Stimulated activated CD4-positive, alpha-beta T cell treated with anti-CD3 and anti-CD28 coated beads, Interleukin-1b, Interleukin-23, amount 100 ng/mL, for 24 hours (primary cell): ENCODE results near the gene HTR3D.
"Not testable (repeated sequence)": the region's sequence is repeated elsewhere in the genome, so short reads cannot be mapped to it uniquely, and the experiment has no call there.

ENCODE experiments used
- DNase-seq, 4 experiments: peaks; one replicate each; pipeline ENCODE4 v3.0.0-alpha.2; 2020; ENCODE audit warnings: low read depth in 4 of 4, low spot score in 1 of 4

The HTR3D gene

DNA sequence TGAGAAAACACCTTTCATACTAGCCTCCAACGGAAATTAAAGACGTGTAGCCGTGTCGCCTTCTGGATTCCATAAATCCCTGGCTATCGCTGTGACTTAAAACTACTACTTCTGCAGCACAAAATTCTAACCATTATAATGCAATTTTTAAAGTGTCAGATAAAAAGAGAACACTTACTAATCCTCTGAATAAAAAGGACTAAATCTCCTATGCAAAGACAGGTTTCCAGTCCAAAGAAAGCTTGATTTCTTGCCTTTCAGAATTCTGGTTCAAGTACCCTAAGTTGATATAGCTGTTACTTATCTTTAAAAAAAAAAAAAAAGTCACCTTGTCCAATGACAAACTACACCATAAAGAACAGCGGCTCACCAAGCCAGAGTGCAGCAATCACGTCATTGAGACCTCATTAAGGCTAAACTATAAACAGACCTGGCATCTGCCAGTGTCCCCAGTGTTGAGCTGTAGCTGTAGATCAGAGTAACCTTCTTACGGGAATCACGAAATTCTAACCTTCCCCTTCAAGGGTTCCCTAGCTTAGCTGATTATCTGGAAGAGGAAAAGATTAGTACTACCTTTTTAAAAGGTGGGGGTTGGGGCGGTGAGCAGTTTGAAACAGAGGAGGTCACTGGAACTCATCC is 16.0 kb upstream of the HTR3D start:
- no peak for DNase-seq

DNA sequence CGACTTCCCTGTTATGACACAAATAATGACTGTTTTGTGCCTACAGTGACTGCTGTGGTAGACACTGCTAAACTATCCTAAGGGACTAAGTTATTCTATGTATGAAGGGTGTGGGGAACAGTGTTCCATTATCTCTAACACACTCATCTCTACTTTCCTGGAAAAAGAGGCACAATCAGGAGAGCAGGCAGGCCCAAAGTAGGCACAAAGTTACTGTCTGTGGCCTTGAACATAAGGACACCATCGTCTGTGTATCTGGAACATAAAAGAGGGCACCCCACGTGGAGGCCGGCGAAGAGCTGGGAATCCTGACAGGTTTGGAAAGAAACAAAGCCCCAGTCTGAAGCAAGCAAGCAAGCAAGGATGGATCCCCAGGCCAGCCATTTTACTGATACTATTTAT is 15.4 kb upstream of the HTR3D start:
- no peak for DNase-seq

DNA sequence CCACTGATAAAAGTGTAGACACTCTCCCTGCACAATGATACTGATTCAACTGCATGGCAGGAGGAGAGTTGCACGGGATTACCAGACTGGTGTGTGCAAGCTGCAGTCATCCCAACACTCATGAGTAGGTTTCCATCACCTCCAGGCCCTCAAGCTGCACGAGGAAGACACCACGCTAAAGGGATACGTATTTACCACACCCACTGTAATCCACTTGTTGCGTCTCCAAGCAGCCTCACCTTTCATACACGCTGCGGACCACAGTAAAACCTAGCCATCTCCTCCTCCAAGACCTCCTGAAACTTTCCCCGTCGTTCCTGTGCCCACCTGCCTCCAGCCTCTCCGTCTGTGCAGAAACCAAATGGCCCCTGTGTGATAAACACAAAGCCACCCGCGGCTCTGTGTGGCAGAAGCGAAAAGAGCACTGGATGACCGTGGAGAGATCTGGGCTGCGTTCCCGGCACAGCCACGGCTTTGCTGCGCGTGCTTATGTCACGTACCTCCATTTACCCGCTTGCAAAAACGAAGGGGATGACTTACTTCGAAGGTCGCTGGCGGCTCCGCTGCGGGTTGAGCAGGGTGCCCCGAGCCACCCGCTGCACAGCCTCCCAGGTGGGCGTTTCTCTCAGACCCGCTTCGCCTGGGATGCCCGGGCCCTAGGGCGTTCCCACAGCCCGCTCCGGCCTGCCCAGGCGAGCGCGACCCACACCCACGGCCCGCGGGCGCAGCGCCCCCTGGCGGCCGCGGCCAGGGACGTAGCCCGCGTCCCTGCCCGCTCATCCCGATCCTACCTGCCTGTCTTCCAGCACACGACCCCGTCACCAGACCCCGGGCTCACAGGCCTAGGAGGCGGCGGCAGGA is 14.5 kb upstream of the HTR3D start:
- peak; percentile 15 to 36 (median 18) for DNase-seq

DNA sequence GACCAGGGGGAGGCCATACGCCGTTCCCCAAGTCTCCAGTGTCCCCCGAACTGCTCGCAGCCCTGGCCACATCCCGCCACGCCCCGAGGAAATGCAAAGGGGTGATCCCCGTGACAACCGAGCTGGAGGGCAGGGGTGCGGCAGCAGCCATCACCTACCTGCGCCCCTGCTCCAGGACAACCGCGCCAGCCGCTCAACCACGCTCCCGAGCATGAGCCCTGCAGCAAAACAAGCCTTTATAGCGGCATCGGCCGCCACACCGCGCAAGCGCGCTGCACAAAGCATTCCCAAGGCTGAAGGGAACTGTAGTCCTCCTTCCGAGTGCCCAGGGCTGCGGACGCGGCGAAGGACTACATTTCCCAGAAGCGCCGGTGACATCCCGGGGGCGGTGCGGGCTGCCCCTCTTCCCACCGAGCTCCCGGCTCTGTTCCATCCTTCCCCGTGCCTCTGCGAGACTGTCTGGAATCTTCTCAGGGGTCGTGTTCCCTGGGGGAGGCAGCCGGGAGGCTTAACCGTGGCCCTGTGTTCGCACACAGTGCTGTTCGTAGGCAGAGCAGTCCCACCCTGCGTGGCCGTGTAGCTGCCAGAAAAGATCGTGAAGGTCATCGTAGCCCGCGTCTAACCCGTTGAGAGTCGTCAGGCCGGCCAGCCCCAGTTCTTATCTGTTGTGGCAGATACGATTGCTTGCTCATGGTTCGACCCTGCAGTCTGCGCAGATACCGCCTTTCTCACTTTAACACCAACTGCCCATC is 13.7 kb upstream of the HTR3D start, which contains the start of gene ABCC5:
ABCC5 (minus strand) TSS at position 213 of the 752 bp plus-strand sequence. CDS start 3,492 bp downstream, outside the sequence.
- peak; percentile 57 to 80 (median 68) for DNase-seq

DNA sequence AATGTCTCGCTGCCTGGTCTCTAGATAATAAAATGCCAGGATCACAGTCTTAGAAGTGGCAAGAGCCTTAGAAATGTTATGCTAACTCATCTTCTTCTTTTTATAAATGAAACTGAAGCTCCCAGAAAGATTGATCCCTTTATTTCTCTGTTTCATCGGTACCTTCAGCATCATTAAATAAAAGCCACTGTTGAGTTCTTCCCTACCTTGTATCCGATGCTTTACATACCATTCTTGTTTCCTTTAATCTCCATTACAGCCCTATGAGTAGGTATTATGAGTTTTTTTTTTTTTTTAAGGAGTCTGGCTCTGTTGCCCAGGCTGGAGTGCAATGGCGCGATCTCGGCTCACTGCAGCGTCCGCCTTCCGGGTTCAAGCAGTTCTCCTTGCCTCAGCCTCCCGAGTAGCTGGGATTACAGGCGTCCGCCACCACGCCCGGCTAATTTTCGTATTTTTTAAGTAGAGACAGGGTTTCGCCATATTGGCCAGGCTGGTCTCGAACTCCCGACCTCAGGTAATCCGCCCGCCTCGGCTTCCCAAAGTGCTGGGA is 13.0 kb upstream of the HTR3D start:
- no peak for DNase-seq

DNA sequence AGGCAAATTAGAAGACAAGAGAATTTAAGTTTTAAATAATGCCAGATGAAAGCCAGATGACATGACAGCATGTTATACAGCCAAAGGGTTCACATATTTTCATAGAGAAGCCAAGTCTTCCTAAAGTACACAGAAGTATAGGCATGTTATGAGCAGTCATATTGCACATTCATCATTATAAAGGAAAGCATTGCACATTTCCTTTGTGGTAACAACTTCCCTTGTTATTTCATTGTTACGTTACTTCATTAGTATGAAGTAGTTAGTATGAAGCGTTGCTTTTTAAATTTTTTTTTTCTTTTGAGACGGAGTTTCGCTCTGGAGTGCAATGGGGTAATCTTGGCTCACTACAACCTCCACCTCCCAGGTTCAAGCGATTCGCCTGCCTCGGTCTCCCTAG is 9.2 kb upstream of the HTR3D start:
- no peak for DNase-seq

DNA sequence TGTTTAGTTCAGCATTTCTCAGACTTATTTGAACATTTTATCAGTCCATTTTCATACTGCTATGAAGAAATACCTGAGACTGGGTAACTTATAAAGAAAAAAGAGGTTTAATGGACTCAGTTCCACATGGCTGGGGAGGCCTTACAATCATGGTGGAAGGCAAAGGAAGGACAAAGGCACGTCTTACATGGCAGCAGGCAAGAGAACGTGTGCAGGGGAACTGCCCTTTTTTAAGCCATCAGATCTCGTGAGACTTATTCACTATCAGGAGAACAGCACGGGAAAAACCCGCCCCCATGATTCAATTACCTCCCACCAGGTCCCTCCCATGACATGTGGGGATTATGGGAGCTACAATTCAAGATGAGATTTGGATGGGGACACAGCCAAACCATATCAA is 6.3 kb upstream of the HTR3D start:
- DNase-seq = not testable (repeated sequence)

DNA sequence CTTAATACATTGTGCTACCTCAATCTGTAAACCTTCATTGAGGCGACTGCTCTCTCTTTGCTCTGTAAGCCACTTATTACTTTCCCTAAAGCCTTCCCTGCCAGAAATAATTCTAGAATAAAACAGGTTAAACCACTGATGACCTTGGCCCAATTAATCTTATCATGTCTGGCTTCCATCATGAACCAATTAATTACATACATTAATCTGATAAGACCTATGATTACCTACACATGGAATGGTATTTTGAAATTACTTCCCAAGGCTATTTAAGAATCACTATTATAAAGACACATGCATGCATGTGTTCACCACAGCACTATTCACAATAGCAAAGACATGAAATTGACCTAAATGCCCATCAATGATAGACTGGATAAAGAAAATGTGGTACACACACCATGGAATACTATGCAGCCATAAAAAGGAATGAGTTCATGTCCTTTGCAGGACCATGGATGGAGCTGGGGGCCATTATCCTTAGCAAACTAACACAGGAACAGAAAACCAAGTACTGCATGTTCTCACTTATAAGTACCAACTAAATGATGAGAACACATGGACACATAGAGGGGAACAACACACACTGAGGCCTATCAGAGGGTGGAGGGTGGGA is 3.2 kb upstream of the HTR3D start:
- not testable (repeated sequence) for DNase-seq

DNA sequence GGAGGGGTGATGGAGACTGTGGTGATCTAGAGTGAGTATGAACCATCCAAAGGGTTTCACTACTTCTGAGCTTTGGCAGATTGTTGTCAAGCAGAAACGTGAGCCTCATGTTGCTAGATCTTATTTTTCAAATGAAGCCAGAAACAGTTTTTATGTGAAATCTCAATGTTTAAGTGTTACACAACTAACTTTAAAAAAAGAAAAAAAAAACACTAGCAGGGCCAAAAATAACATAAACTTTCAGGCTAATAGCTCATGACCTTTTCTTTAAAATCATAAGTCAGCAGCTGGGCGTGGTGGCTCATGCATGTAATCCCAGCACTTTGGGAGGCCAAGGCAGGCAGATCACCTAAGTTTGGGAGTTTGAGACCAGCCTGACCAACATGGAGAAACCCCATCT is 2.1 kb upstream of the HTR3D start:
- DNase-seq = no peak

DNA sequence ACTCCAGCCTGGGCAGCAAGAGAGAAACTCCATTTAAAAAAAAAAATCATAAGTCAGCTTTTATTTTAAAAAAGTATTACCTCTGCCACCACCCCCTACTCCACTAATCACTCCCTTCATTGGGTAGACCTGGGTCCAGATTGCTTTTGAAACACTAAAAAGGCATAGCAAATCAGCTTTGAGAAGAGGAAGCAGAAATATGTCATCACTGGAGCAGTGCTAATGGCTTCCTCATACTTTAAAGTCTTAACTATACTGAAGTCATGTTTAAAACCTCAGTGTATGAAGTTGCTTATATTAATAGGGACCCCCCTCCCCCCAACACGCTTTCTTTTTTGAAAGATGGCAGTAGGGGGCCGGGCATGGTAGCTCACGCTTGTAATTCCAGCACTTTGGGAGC is 1.0 kb upstream of the HTR3D start:
- no peak for DNase-seq

DNA sequence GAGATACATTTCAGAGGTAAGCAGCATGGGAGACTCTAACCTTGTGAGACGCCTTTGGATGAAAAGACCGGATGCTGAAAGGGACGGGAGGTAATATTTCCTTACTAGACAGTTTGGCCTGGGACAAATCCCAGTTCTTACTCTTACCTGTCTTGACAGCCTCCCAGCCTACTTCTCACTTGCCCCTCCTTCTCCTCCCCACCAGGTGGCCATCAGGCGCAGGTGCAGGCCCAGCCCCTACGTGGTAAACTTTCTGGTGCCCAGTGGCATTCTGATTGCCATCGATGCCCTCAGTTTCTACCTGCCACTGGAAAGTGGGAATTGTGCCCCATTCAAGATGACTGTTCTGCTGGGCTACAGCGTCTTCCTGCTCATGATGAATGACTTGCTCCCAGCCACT is 6.3 kb downstream of the HTR3D start:
- no peak for DNase-seq

DNA sequence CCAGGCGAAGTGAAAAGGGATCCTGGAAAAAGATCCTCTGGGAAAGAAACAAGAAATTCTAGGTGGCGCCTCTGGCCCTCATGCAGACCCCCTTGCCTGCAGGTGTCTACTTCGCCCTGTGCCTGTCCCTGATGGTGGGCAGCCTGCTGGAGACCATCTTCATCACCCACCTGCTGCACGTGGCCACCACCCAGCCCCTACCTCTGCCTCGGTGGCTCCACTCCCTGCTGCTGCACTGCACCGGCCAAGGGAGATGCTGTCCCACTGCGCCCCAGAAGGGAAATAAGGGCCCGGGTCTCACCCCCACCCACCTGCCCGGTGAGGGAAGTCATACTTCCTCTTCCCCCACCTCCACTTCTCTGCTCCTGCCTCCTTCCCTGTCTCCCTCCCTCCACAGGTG is 6.8 kb downstream of the HTR3D start:
- DNase-seq = not testable (repeated sequence)

DNA sequence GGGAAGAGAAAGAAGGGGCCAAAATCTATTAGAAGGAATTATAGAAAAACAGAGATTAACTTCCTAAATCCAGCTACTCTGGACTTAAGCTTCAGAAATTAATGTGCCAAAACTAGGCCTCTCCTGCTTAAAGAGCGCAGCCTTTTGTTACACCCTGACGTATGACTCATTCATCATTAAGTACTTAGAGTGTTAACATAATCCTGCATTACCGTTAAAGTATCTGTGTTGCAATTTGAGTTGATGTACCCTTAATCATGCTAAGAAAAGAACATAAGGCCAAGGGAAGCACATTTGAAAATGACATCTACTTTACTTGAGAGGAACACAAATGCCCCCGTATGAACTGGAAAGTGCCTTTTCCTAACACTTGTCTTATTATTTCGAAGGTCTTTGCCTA is 7.9 kb downstream of the HTR3D start:
- DNase-seq = no peak

DNA sequence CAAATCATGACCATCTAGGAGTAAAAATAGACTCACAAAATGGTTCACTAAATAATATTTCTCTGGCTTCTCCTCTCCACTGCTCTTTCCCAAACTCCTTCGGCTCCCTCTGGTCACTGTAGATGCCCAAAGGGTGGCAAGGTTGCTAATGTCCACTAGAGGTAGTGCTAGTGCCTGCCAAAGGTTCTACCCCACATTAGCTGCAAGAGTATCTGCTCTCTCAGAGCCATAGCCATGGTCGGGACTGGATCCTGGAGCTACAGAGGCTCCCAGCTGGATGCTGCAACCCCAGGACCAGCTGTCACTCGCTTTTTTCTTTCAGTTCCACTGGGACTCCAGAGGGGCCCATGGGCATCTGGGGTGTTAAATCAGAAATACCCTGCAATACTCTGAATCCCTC is 8.5 kb downstream of the HTR3D start:
- no peak for DNase-seq

DNA sequence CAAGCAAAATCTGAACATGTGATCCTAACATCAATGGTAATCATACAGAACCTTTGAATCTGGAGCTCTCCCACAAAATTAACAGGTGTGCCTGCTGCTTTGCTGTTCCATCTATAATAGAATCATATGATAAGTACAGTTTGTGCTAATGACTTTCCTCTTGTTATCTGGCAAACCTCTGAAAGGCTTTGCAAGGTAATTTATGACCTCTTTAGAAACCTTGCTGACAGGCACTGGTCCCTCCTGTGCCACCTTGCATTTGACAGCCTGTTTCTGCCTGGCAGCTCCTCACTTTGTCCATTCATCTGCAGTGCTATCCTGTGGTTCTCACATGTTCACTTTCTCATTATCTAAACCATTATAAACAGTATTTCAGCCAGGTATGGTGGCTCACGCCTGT is 11.1 kb downstream of the HTR3D start:
- DNase-seq = no peak

DNA sequence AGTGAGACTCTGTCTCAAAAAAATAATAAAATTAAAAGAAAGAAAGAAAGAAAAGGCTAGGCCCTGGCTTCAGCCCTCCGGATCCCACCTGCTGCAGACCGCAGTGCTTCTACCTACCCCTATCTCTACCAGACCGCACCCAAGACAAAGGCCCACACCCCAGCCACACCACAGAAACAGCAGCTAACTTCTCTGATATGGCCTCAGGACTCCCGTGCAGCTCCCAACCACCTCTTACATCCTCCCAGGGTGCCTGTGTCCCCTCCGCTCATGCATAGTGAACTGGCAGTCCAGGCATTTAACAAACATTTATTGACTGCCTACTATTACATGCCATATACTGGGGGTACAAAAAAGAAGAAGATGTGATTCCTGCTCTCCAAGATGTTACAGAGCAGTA is 14.5 kb downstream of the HTR3D start:
- no peak for DNase-seq

DNA sequence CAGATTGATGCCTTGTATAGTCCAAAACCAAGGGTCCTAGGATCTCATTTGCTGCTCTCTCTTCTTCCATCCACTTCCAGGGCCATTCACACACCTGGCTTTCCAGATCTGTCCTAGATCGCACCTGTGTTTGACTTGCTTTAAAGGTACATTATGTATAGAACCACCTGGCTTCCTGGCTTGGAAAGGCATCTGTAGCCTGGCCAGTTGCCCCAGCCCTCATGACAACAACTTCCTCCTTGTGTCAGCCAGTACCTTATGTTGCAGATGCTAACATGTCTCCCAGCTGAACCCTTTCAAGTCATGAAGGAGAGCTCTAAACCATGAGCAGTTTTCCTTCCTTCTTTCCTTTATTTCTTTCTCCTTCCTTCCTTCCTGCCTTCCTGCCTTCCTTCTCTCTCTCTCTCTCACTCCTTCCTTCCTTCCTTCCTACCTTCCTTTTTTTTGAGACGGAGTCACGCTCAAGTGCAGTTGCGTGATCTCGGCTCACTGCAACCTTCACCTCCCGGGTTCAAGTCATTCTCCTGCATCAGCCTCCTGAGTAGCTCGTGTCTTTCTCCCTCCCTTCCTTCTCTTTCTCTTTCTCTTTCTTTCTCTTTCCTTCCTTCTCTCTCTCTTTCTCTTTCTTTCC is 18.8 kb downstream of the HTR3D start:
- DNase-seq = no peak

DNA sequence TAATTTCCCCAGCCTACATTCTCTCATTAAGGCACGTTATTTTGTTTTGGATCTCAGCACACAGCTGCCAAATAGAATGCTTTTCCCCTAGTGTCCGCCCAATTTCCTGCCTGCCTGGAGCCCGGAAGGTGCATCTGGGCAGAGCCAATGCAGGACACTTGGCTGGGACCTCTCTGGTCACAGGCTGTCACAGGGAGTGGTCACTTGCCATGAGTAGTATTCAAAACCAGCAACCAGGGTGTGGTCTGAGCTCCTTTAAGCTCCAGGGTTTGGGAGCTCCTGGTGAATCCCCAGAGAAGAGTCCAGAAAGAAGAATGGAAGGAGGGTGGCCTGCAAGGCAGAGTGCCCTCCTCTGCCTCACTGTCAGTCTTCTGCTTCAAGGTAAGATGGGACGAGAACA is 21.2 kb downstream of the HTR3D start, which contains the start of gene HTR3C:
HTR3C (plus strand) TSS at position 281 of the 400 bp plus-strand sequence; CDS start at position 315, 34 bp downstream.
- no peak for DNase-seq

DNA sequence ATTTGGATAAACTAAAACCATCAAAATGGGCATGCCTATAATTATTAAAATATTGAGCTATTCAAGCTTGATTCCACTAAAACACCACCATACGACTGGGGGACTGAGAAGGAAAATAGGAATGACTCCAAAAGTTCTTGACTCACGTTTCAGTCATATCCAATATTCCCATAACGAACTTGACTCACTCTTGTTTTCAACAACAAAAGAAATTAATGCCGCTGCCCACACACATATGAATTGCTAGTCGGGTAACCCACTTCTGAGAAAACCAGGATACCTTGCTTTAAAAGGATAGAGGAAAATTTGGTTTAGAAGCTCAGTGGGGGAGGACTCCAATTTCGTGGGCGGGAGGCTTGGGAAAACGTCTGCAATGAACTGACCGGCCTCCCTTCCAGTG is 26.5 kb downstream of the HTR3D start:
- DNase-seq = no peak

DNA sequence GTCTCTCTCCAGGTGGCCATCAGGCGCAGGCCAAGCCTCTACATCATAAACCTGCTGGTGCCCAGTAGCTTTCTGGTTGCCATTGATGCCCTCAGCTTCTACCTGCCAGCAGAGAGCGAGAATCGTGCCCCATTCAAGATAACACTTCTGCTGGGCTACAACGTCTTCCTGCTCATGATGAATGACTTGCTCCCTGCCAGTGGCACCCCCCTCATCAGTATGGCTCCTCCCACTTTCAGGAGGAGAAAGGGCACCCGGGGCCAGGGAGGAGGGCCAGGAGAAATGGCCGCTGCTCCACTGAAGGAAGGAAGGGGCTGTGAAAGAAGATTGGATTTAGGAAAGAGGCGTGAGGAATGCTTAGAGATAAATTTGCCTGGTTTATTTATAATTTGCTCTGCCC is 27.9 kb downstream of the HTR3D start:
- no peak for DNase-seq

DNA sequence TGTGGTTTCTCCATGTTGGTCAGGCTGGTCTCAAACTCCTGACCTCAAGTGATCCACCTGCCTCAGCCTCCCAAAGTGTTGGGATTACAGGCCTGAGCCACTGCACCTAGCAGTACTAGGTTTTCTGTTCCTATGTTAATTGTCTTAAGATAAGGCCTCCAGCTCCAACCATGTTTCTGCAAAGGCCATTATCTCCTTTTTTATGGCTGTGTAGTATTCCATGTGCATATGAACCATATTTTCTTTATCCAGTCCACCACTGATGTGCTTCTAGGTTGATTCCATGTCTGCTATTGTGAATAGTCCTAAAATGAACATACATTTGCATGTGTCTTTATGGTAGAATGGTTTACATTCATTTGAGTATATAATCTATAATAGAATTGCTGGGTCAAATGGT is 31.1 kb downstream of the HTR3D start:
- no peak for DNase-seq
